AG09309 (cell line): ENCODE results near the gene GPR107.

ENCODE experiments used
- DNase-seq: peaks from one replicate; pipeline ENCODE4 v3.0.0-alpha.2; 2010; ENCODE audit warnings: low read depth
- H3K4me3 ChIP-seq: 2 replicates; pipeline ENCODE4 v1.5.1; 2011; ENCODE audit warnings: mild to moderate bottlenecking, low read depth, low read length, moderate library complexity; ENCODE audit not compliant: control insufficient read depth
- TF ChIP-seq, protein P1 (sequence below): IDR thresholded peaks from 2 replicates; pipeline ENCODE4 v1.5.1; 2011; ENCODE audit warnings: mild to moderate bottlenecking, low read depth, low read length, inconsistent platforms; ENCODE audit not compliant: insufficient read depth, control insufficient read depth; ENCODE audit errors: missing control alignments

Gene GPR107

DNA sequence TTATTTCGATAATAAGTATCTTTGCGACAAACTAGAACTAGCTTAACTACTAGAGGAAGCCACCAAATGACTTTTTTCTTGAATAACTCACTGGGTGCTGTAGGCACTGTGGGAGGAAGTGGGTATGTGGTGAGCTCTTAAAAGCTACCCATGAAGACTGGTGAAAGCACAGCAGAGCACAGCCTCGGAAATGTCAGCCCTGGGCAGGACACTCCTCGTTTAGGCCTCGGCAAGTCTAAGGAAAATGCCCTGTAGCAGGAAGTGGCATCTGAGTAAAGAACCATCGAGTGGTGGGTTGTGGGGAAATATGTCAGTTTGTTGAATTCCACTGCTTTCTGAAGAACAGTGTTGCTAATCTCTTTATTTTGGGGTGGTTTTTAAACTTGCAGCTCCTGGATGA lies 74.5 kb downstream of the GPR107 start:
- H3K4me3 ChIP-seq = no peak overlapping the region
- no peak for DNase-seq
- TF ChIP-seq, protein P1, sequence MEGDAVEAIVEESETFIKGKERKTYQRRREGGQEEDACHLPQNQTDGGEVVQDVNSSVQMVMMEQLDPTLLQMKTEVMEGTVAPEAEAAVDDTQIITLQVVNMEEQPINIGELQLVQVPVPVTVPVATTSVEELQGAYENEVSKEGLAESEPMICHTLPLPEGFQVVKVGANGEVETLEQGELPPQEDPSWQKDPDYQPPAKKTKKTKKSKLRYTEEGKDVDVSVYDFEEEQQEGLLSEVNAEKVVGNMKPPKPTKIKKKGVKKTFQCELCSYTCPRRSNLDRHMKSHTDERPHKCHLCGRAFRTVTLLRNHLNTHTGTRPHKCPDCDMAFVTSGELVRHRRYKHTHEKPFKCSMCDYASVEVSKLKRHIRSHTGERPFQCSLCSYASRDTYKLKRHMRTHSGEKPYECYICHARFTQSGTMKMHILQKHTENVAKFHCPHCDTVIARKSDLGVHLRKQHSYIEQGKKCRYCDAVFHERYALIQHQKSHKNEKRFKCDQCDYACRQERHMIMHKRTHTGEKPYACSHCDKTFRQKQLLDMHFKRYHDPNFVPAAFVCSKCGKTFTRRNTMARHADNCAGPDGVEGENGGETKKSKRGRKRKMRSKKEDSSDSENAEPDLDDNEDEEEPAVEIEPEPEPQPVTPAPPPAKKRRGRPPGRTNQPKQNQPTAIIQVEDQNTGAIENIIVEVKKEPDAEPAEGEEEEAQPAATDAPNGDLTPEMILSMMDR = no peak

DNA sequence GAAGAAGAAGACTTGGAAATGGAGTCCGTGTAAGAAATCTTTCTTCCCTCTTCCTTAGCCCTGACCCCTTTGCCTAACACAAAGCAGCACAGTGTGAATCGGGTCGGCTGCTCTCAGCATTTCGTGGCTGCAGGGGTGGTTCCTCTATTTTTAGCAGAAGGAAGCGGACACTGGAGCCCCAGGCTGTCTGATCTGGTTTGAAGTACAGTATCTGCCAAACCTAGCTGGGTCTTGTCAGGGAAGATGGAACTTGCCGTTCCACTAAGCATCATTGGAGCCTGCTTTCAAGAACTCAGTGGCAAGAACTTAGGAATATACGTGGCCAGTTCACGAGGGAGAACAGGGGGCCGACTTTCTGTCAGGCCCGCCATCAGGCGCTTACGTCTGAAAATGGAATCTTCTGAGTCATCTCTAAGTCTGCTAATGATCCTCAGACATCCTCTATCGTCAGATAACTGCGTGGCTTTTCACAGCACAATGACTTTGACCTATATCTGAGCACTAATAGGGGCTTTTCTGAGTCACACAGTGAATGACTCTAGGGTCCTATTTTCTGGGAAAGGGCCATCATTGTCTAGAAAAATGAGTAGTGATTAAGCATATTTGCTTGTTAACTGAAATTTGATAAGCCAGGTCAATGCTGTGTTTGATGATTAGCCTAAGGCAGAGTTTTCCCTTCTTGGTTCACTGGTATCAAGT lies 75.2 kb downstream of the GPR107 start:
- H3K4me3 ChIP-seq = no peak overlapping the region
- TF ChIP-seq, protein P1 = no peak
- DNase-seq = peak; percentile 71

DNA sequence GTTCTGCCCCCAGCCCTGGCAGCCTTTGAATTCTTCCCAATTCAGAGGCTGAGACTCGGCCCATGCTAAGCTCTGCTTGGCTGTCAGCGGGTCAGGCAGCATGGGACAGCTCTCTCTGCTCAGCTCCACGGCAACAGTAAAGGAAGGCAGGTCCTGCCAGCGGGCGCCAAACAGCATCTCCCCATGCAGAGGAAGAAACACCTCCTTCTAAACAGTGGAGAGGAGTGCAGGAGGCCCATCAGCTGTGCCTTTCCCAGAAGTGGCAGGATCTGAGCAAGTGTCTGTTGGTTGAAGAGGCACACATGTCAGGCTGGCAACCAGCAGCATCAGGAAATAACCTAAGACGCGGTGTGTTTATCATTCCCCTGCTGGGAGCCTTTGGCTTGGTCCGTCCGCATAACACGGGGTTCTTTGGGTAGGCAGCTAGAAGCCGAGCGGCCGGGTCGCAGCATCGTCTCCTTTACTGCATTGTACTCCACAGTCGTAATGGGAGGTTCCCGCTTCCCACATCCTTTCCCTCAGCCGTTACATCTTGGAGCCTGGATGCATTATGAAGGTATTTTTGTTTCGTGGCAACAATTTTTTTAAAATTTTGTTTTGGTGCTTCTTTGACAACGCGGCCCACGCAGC lies 75.8 kb downstream of the GPR107 start:
- no peak overlapping the region for H3K4me3 ChIP-seq

DNA sequence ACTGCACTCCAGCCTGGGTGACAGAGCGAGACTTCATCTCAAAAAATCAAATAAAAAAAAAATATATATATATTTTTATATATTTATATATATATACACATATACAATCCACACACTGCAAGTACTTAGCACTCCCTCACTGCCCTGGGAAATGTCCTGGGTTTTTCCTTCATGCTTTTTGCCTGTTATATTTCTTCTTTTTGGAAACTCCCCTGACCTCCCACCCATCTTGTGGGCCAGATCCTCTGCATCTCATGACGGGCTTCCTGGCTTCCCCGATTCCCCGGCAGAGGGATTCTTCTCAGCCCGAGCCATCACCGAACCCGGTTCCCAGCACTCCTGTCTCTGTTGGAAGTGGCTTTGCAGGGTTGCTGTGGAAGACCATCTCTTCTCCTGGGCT lies 79.0 kb downstream of the GPR107 start:
- no peak for DNase-seq
- TF ChIP-seq, protein P1 = no peak
- no peak overlapping the region for H3K4me3 ChIP-seq

More for the DNA sequence above, 75.8 kb downstream of the GPR107 start:
- TF ChIP-seq, protein P1 = no peak
- DNase-seq = no peak

DNA sequence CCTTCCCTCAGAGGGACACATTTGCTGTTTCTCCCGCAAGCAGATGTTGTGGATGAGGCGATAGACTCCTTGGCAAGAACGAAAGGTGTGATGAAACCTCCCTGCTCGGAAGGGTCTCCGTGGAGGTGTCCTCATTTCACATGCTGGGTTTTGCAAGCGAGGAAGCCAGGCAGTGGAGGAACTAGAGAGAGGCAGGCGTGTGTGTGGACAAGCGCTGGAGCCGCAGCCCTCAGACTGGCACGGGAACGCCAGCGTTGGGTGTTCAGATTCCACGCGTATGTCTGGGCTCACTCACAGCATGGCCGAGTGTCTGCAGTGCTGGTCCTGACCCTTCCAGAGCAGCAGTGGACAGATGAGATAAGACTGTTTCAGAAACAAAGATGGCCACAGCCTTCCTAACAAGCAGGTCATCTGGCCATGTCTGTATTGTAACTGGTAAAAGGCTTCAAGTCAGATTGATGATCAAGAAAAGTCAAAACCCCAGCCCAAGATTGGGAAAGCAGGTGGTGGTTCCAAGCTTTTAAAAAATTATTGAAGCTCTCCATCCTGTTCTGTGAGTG lies 83.5 kb downstream of the GPR107 start:
- no peak for DNase-seq
- H3K4me3 ChIP-seq = no peak overlapping the region
- TF ChIP-seq, protein P1 = no peak

DNA sequence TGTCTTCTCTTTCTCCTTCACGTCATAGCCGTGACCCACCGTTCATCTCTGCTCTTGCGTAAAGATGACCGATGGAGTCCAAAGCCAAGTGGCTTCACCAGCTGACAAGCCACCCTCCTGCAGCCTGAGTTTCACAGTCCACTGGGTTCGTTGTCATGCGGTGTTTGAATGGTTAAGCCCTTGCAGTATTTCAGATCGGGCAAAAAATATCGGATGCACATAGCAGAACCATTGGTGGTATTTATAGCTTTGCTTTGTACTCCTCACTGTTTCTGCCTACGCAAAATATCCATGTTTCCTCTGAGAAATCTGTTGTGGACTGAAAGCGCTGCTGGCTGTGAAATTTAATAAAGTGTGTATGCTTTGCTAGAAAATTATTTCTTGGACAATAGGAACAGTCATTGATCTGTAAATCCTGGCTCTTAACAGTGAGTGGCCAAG lies 84.0 kb downstream of the GPR107 start:
- no peak for DNase-seq
- no peak overlapping the region for H3K4me3 ChIP-seq
- TF ChIP-seq, protein P1 = no peak
